HepG2 (cell line): ENCODE results near the gene METTL23. TPM values are rescaled to one million over a fixed set of nuclear protein-coding genes. Genes with fewer than 3 reads are reported as not detected.
A peak's percentile ranks its signal among the peaks of the same experiment; 100 is the strongest.

Source experiments
- ATAC-seq: fragments of 200-7000 bp; cut with Tn5 transposase; 3 replicates; pipeline ENCODE4 v1.9.1; 2020; ENCODE audit warnings: mild to moderate bottlenecking, moderate library complexity
- BruUV-seq: library from RNA; stranded (reverse); fragments of 400-500 nt; replicated peaks from 2 replicates; lab custom pipeline; 2021; lab: Mats Ljungman, UMichigan
- CTCF ChIA-PET: fragments of 300-600 bp; formaldehyde crosslinking; extraction: SDS; loops from one replicate; lab custom pipeline; 2021; ENCODE audit warnings: low total read pairs, inconsistent platforms, low intra/inter-chr PET ratio; lab: Yijun Ruan, JAX
- POLR2A ChIA-PET: fragments of 350-600 bp; sonication (Branson Sonifier 250); formaldehyde crosslinking; loops from one replicate; lab custom pipeline; 2020; ENCODE audit warnings: antibody characterized with exemption, inconsistent platforms; lab: Yijun Ruan, JAX
- DNase-seq: peaks from one replicate; pipeline ENCODE4 v3.0.0-alpha.2; 2015; ENCODE audit warnings: low spot score
- FAIRE-seq: peaks from 3 replicates; lab custom pipeline; 2011; peaks lifted over from hg19 to GRCh38; lab: Jason Lieb, UNC
- H2AFZ ChIP-seq: one replicate; pipeline ENCODE4 v1.6.1; 2011; ENCODE audit warnings: low read length, inconsistent platforms
- H3K27ac ChIP-seq: fragments of 300-600 bp; 3 replicates; pipeline ENCODE4 v1.8.0; 2011; ENCODE audit warnings: mixed run types, mild to moderate bottlenecking, mixed read lengths, low read length, inconsistent platforms; ENCODE audit not compliant: insufficient read depth; ENCODE audit errors: extremely low read length
- H3K27me3 ChIP-seq, 2 experiments: fragments of 200-600 bp in 1 of 2; 2 replicates in 1 of 2; 3 replicates in 1 of 2; pipeline versions ENCODE4 v1.6.0 to v1.8.0; 2011; ENCODE audit warnings: low read length in 2 of 2, mild to moderate bottlenecking in 2 of 2, moderate library complexity in 2 of 2, inconsistent platforms in 1 of 2; ENCODE audit not compliant: insufficient read depth in 2 of 2, control insufficient read depth in 1 of 2
- H3K36me3 ChIP-seq, 2 experiments: fragments of 200-600 bp in 1 of 2; replicated peaks in 1 of 2; 2 replicates in 1 of 2; 3 replicates in 1 of 2; pipeline versions ENCODE4 v1.5.1 to v1.8.0; 2011; ENCODE audit warnings: low read length in 2 of 2, inconsistent platforms in 1 of 2; ENCODE audit not compliant: insufficient read depth in 2 of 2, control insufficient read depth in 1 of 2
- H3K4me1 ChIP-seq: 2 replicates; pipeline ENCODE4 v1.5.1; 2012; ENCODE audit warnings: low read length, inconsistent platforms; ENCODE audit not compliant: insufficient read depth
- H3K4me2 ChIP-seq: 2 replicates; pipeline ENCODE4 v1.6.0; 2011; ENCODE audit warnings: low read depth, low read length, inconsistent platforms
- H3K4me3 ChIP-seq, 3 experiments: fragments of 200-600 bp in 1 of 3; sonication (generic), shearing (Covaris generic) in 1 of 3; replicated peaks in 1 of 3; 2 replicates each; pipeline ENCODE4 v1.5.1; 2011 to 2016; ENCODE audit warnings: low read length in 3 of 3, inconsistent platforms in 2 of 3, low read depth in 2 of 3, mild to moderate bottlenecking in 2 of 3, control low read depth in 1 of 3, mixed read lengths in 1 of 3; ENCODE audit not compliant: insufficient read depth in 1 of 3
- H3K79me2 ChIP-seq: one replicate; pipeline ENCODE4 v1.6.1; 2011; ENCODE audit warnings: low read length, inconsistent platforms; ENCODE audit not compliant: insufficient read depth
- H3K9ac ChIP-seq: 2 replicates; pipeline ENCODE4 v1.6.0; 2011; ENCODE audit warnings: mild to moderate bottlenecking, low read depth, low read length, inconsistent platforms; ENCODE audit not compliant: insufficient read depth
- H3K9me3 ChIP-seq: 2 replicates; pipeline ENCODE4 v1.5.1; 2012; ENCODE audit warnings: mild to moderate bottlenecking, low read length
- H4K20me1 ChIP-seq: 2 replicates; pipeline ENCODE4 v1.6.0; 2011; ENCODE audit warnings: inconsistent platforms, mild to moderate bottlenecking, low read length, moderate library complexity; ENCODE audit not compliant: insufficient read depth
- AGO2 ChIP-seq: fragments of 200-400 bp; formaldehyde crosslinking; optimal IDR thresholded peaks from 2 replicates; pipeline ENCODE3; 2017; ENCODE audit warnings: mild to moderate bottlenecking, low read depth, low read length, moderate library complexity
- CENPX ChIP-seq: sonication (generic); formaldehyde crosslinking; IDR thresholded peaks from 2 replicates; pipeline ENCODE4 v1.9.0; 2021; ENCODE audit warnings: mild to moderate bottlenecking, missing genetic modification reagents, moderate library complexity
- CREM ChIP-seq, 2 experiments: sonication (generic) in 1 of 2; formaldehyde crosslinking in 1 of 2; IDR thresholded peaks; 2 replicates each; pipeline versions ENCODE4 v1.4.0 to v1.6.1; 2016 to 2020; ENCODE audit warnings: antibody characterized with exemption in 1 of 2, mild to moderate bottlenecking in 1 of 2, missing genetic modification reagents in 1 of 2
- FOXA1 ChIP-seq, 2 experiments: fragments of 450-650 bp in 1 of 2; sonication (generic) in 1 of 2; formaldehyde crosslinking in 1 of 2; IDR thresholded peaks; 2 replicates each; pipeline versions ENCODE4 v1.4.0 to v1.6.1; 2016 to 2020; ENCODE audit warnings: missing genetic modification reagents in 1 of 2
- KDM2A ChIP-seq: sonication (generic); formaldehyde crosslinking; IDR thresholded peaks from 2 replicates; pipeline ENCODE4 v1.4.0; 2020; ENCODE audit warnings: low read depth, missing genetic modification reagents, borderline replicate concordance
- MIER2 ChIP-seq: IDR thresholded peaks from 2 replicates; pipeline ENCODE4 v1.6.1; 2016; ENCODE audit warnings: missing biosample characterization, missing genetic modification reagents
- SAFB2 ChIP-seq: sonication (generic); formaldehyde crosslinking; IDR thresholded peaks from 2 replicates; pipeline ENCODE4 v1.5.1; 2020; ENCODE audit warnings: missing genetic modification reagents, low read depth, mild to moderate bottlenecking, borderline replicate concordance
- TAF15 ChIP-seq: fragments of 200-400 bp; formaldehyde crosslinking; IDR thresholded peaks from one replicate; pipeline ENCODE4 v1.6.1; 2018; ENCODE audit warnings: mild to moderate bottlenecking, low read depth, low read length; ENCODE audit not compliant: poor library complexity, severe bottlenecking
- TBX3 ChIP-seq: fragments of 450-650 bp; IDR thresholded peaks from 2 replicates; pipeline ENCODE4 v1.6.1; 2017; ENCODE audit warnings: antibody characterized with exemption, mild to moderate bottlenecking, inconsistent platforms, borderline replicate concordance
- THAP8 ChIP-seq: sonication (generic); formaldehyde crosslinking; IDR thresholded peaks from 2 replicates; pipeline ENCODE4 v1.5.1; 2020; ENCODE audit warnings: missing genetic modification reagents, mild to moderate bottlenecking, borderline replicate concordance
- WIZ ChIP-seq: sonication (generic); formaldehyde crosslinking; IDR thresholded peaks from 2 replicates; pipeline ENCODE4 v1.5.1; 2020; ENCODE audit warnings: mild to moderate bottlenecking, missing genetic modification reagents
- ZBTB10 ChIP-seq: sonication (generic); formaldehyde crosslinking; IDR thresholded peaks from 2 replicates; pipeline ENCODE4 v1.4.0; 2020; ENCODE audit warnings: missing genetic modification reagents, borderline replicate concordance
- ZFP91 ChIP-seq: sonication (generic); formaldehyde crosslinking; IDR thresholded peaks from 2 replicates; pipeline ENCODE4 v1.9.0; 2022; ENCODE audit warnings: missing genetic modification reagents, mild to moderate bottlenecking, borderline replicate concordance
- ZNF124 ChIP-seq: sonication (generic); formaldehyde crosslinking; IDR thresholded peaks from 2 replicates; pipeline ENCODE4 v1.4.0; 2020; ENCODE audit warnings: missing genetic modification reagents
- ZNF3 ChIP-seq: IDR thresholded peaks from 2 replicates; pipeline ENCODE4 v1.7.0; 2017; ENCODE audit warnings: inconsistent platforms
- ZNF501 ChIP-seq: sonication (generic); formaldehyde crosslinking; IDR thresholded peaks from 2 replicates; pipeline ENCODE4 v1.5.1; 2020; ENCODE audit warnings: mild to moderate bottlenecking, moderate library complexity, missing genetic modification reagents
- ZNF530 ChIP-seq: sonication (generic); formaldehyde crosslinking; IDR thresholded peaks from 2 replicates; pipeline ENCODE4 v1.5.0; 2020; ENCODE audit warnings: low read depth, mild to moderate bottlenecking, missing genetic modification reagents
- ZNF564 ChIP-seq: sonication (generic); formaldehyde crosslinking; IDR thresholded peaks from 2 replicates; pipeline ENCODE4 v1.8.1; 2023; ENCODE audit warnings: mild to moderate bottlenecking, missing genetic modification reagents
- ZNF879 ChIP-seq: sonication (generic); formaldehyde crosslinking; IDR thresholded peaks from 2 replicates; pipeline ENCODE4 v1.8.1; 2023; ENCODE audit warnings: missing genetic modification reagents
- WGBS: methylation state at CpG from one replicate; pipeline ENCODE4 v1.1.6; 2017; ENCODE audit warnings: low lambda C conversion rate; 5-methylcytosine and 5-hydroxymethylcytosine counted together
- in situ Hi-C: cut with HindIII; loops from 2 replicates; pipeline ENCODE4 v1.10.0; 2017; ENCODE audit warnings: low pct_unique_long_range_greater_than_20kb; ENCODE audit not compliant: extremely low pct_ligation_motif_present
- intact Hi-C: fragments of 100-400 bp; cut with micrococcal nuclease; formaldehyde crosslinking; loops from one replicate; pipeline ENCODE4 v1.10.0; 2022; ENCODE audit not compliant: unreplicated experiment
- polyA plus RNA-seq, 8 experiments: library from polyadenylated mRNA; depleted of rRNA in 3 of 8; stranded (reverse) in 7 of 8; unstranded in 1 of 8; fragments of >200 nt; fragmentation: Illumina TruSeq in 4 of 8; extraction: Trizol in 4 of 8; gene quantifications; 2 replicates each; pipeline versions ENCODE4 v1.2.1 to v1.2.3, GENCODE V29; 2011 to 2016; ENCODE audit warnings: low read depth in 4 of 8, missing spikeins in 1 of 8, mixed read lengths in 1 of 8; ENCODE audit not compliant: insufficient read depth in 1 of 8
- total RNA-seq, 5 experiments: library from RNA; depleted of rRNA; stranded (reverse); fragments of >200 nt; fragmentation: Illumina TruSeq; extraction: Trizol; gene quantifications; 2 replicates each; pipeline ENCODE4 v1.2.3, GENCODE V29; 2016; ENCODE audit warnings: low read depth in 1 of 5

Gene METTL23
- total and polyA plus RNA-seq, 2 of the 13 experiments (the other 11 are each of a cell fraction or from before 2014, with no cell fraction given): 39.9 to 104 TPM

- Histone ChIP-seq H3K27me3 (no peaks in the 10 kb centered on the region), H3K79me2 (no peaks in the 10 kb centered on the region), H3K4me1 (peaks cover 68% of the 10 kb centered on the region), H3K9ac (peak overlapping the region; percentile 11; the same call in 1 of the 2 replicates), H4K20me1 (no peaks in the 10 kb centered on the region), H2AFZ (no peak overlapping the region), H3K9me3 (no peaks in the 10 kb centered on the region), H3K4me3 (no peak overlapping the region), H3K4me2 (peak overlapping the region; percentile 13; the same call in 1 of the 2 replicates), H3K27ac (peak overlapping the region; percentile 54), H3K36me3 (peaks cover 3% of the 10 kb centered on the region in 2 experiments; a peak in 4 of 5 replicates)
- BruUV-seq: TSS peak; percentile 44
- CTCF ChIA-PET: no interaction called here
- intact Hi-C loops (no loop called here), in situ Hi-C loops (no loop called here)
- DNase-seq (no peak), FAIRE-seq (no peak), ATAC-seq (peak; percentile 17)
- 76% methylated on average over 5 of the region's 11 CpGs for WGBS
- POLR2A ChIA-PET: interaction anchor here (0.6 to 2.7 kb wide), 8 partner anchors 9 to 306 kb away, joined by 3 to 15 read pairs (median 4); partner anchors contain the start of genes MFSD11 and MXRA7
- TF ChIP-seq CENPX (CRISPR knock-in tag): no peak
- TF ChIP-seq AGO2: no peak
- TF ChIP-seq ZNF530 (CRISPR knock-in tag): no peak
- no peak for TF ChIP-seq KDM2A (CRISPR knock-in tag)
- no peak for TF ChIP-seq FOXA1 (IDR thresholded peaks at IDR 0.05)
- peak; percentile 35; the same call in 1 of the 2 replicates for TF ChIP-seq FOXA1 (CRISPR knock-in tag; IDR thresholded peaks at IDR 0.05)
- TF ChIP-seq TBX3: no peak
- peak; percentile 39; the same call in 1 of the 2 replicates for TF ChIP-seq ZFP91
- no peak for TF ChIP-seq WIZ (CRISPR knock-in tag)
- no peak for TF ChIP-seq ZNF124 (CRISPR knock-in tag)
- TF ChIP-seq MIER2 (CRISPR knock-in tag): no peak
- TF ChIP-seq ZNF501: no peak
- TF ChIP-seq THAP8 (CRISPR knock-in tag): no peak
- TF ChIP-seq ZNF879 (CRISPR knock-in tag): no peak
- TF ChIP-seq ZBTB10 (CRISPR knock-in tag): no peak
- no peak for TF ChIP-seq ZNF3
- TF ChIP-seq SAFB2 (CRISPR knock-in tag): no peak
- no peak for TF ChIP-seq ZNF564 (CRISPR knock-in tag)
- TF ChIP-seq TAF15: no peak
- TF ChIP-seq CREM (IDR thresholded peaks at IDR 0.05): no peak
- TF ChIP-seq CREM (CRISPR knock-in tag; IDR thresholded peaks at IDR 0.05): no peak
Measured at GRCh38 chr17:76688165-76688622, 38.4 kb upstream of the METTL23 start.
